ENCODE results near the gene CRTAC1. TPM values are rescaled to one million over a fixed set of nuclear protein-coding genes. Genes with fewer than 3 reads are reported as not detected.

Gene CRTAC1
- total and polyA plus RNA-seq, 2 donors (not counting 3 experiments of a cell fraction or from before 2014, with no cell fraction given), result 1.4 to 3.0 TPM

GRCh38 chr10:98016772-98017475 is 13.5 kb downstream of the CRTAC1 start:
- no TSS peak for BruUV-seq (replicated peaks)
- TF ChIP-seq GATA2 (IDR thresholded peaks at IDR 0.05; ENCODE audit: insufficient read depth, insufficient read length, low read depth, low read length) (no peak), POLR2A (IDR thresholded peaks at IDR 0.05; ENCODE audit: low read depth, low read length) (no peak), POLR2AphosphoS5 (IDR thresholded peaks at IDR 0.05; ENCODE audit: insufficient read depth, low read depth, low read length) (no peak), EZH2 (IDR thresholded peaks at IDR 0.05; ENCODE audit: borderline replicate concordance, low read depth, low read length, severe bottlenecking) (no peak), MYC (IDR thresholded peaks at IDR 0.05; ENCODE audit: low read depth, low read length) (no peak), JUN (IDR thresholded peaks at IDR 0.05; ENCODE audit: borderline replicate concordance, insufficient read depth, insufficient read length, low read depth) (no peak), FOS (IDR thresholded peaks at IDR 0.05; ENCODE audit: borderline replicate concordance, insufficient read depth, low read length) (no peak)
- TF ChIP-seq, protein P1, sequence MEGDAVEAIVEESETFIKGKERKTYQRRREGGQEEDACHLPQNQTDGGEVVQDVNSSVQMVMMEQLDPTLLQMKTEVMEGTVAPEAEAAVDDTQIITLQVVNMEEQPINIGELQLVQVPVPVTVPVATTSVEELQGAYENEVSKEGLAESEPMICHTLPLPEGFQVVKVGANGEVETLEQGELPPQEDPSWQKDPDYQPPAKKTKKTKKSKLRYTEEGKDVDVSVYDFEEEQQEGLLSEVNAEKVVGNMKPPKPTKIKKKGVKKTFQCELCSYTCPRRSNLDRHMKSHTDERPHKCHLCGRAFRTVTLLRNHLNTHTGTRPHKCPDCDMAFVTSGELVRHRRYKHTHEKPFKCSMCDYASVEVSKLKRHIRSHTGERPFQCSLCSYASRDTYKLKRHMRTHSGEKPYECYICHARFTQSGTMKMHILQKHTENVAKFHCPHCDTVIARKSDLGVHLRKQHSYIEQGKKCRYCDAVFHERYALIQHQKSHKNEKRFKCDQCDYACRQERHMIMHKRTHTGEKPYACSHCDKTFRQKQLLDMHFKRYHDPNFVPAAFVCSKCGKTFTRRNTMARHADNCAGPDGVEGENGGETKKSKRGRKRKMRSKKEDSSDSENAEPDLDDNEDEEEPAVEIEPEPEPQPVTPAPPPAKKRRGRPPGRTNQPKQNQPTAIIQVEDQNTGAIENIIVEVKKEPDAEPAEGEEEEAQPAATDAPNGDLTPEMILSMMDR (IDR thresholded peaks at IDR 0.05; ENCODE audit: extremely low read depth in 1 of 2, insufficient read depth in 1 of 2, low read depth in 1 of 2, low read length in 2 of 2), result no peak
- TF ChIP-seq, protein P2, sequence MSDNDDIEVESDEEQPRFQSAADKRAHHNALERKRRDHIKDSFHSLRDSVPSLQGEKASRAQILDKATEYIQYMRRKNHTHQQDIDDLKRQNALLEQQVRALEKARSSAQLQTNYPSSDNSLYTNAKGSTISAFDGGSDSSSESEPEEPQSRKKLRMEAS (IDR thresholded peaks at IDR 0.05; ENCODE audit: insufficient read depth, insufficient read length), result no peak
- Histone ChIP-seq H3K27me3 (ENCODE audit: control insufficient read depth in 2 of 2, insufficient read depth in 2 of 2, low read length in 2 of 2) (peaks cover 2 to 4% of the 10 kb centered on the region in 2 experiments), H3K9me1 (replicated peaks; ENCODE audit: control insufficient read depth, extremely low read depth, insufficient read depth, low read length) (no peaks in the 10 kb centered on the region), H3K4me1 (ENCODE audit: control insufficient read depth, extremely low read depth, insufficient read depth, low read length) (no peaks in the 10 kb centered on the region), H3K9ac (replicated peaks; ENCODE audit: extremely low read depth, insufficient read depth, low read length) (no peak overlapping the region), H3K36me3 (ENCODE audit: control insufficient read depth in 2 of 2, extremely low read depth in 1 of 2, insufficient read depth in 2 of 2, low read length in 2 of 2) (no peaks in the 10 kb centered on the region), H4K20me1 (replicated peaks; ENCODE audit: control insufficient read depth, extremely low read depth, insufficient read depth, low read length) (no peaks in the 10 kb centered on the region), H3K4me2 (ENCODE audit: insufficient read depth, low read length) (no peak overlapping the region), H3K4me3 (replicated peaks in 1 of 3; ENCODE audit: insufficient read depth in 1 of 3, low read depth in 1 of 3, low read length in 3 of 3) (no peak overlapping the region), H3K79me2 (ENCODE audit: control insufficient read depth, insufficient read depth, low read length) (no peaks in the 10 kb centered on the region), H3K9me3 (replicated peaks; ENCODE audit: control insufficient read depth, insufficient read depth, low read length) (no peaks in the 10 kb centered on the region), H3K27ac (ENCODE audit: insufficient read depth, low read depth, low read length) (no peak overlapping the region), H2AFZ (ENCODE audit: low read depth, low read length) (no peak overlapping the region)
- FAIRE-seq (no peak), DNase-seq (ENCODE audit: low read depth, low spot score) (no peak)
- dilution Hi-C loops (cut with MboI; ENCODE audit: extremely low pct_ligation_motif_present, low sequenced_read_pairs) (no loop called here), intact Hi-C loops (cut with micrococcal nuclease) (no loop called here)
- ChIA-PET CTCF (interaction anchor here (0.9 to 1.3 kb wide), 4 partner anchors 9 to 26 kb away, joined by 3 to 6 read pairs (median 3); no protein-coding TSS in a partner anchor), POLR2A (no interaction called here)
